Measurements from ENCODE around the gene YWHAB.

Gene YWHAB

GRCh38 chr20:44950368-44950767, 64.9 kb downstream of the YWHAB start:
- H3K4me3 ChIP-seq (ENCODE audit: low read depth, low read length) = no peak overlapping the region

- no peak overlapping the region for H3K4me3 ChIP-seq (ENCODE audit: low read depth, low read length)
These were observed 67.2 kb downstream of the YWHAB start for GRCh38 chr20:44952731-44953130.

GRCh38 chr20:44954211-44954610, 68.7 kb downstream of the YWHAB start:
- no peak overlapping the region for H3K4me3 ChIP-seq (ENCODE audit: low read depth, low read length)

- no peak overlapping the region for H3K4me3 ChIP-seq (ENCODE audit: low read depth, low read length)
These were observed 69.8 kb downstream of the YWHAB start for GRCh38 chr20:44955270-44955669.

- H3K4me3 ChIP-seq (ENCODE audit: low read depth, low read length) = no peak overlapping the region
These were observed 70.9 kb downstream of the YWHAB start for GRCh38 chr20:44956410-44956809.
